SU-DHL-6 (cell line): ENCODE data around the gene HK1.

Experiments
- H2AFZ ChIP-seq: fragments of 200-600 bp; sonication (generic); 2 replicates; pipeline ENCODE4 v1.6.1; 2014; ENCODE audit warnings: low read depth, mild to moderate bottlenecking, moderate library complexity, mixed read lengths, antibody characterized with exemption, low read length; ENCODE audit not compliant: severe bottlenecking
- H3F3A ChIP-seq: fragments of 200-600 bp; shearing (Covaris generic); 2 replicates; pipeline ENCODE4 v1.6.0; 2016; ENCODE audit warnings: antibody characterized with exemption, mild to moderate bottlenecking; ENCODE audit not compliant: insufficient read depth
- H3K27ac ChIP-seq: fragments of 200-600 bp; sonication (generic); 2 replicates; pipeline ENCODE4 v1.5.1; 2016; ENCODE audit warnings: low read depth, mild to moderate bottlenecking, low read length, moderate library complexity, mixed read lengths
- H3K27me3 ChIP-seq: fragments of 200-600 bp; sonication (generic), shearing (Covaris generic); 2 replicates; pipeline ENCODE4 v1.6.0; 2014; ENCODE audit warnings: mild to moderate bottlenecking, low read length
- H3K36me3 ChIP-seq: fragments of 200-600 bp; sonication (generic); 2 replicates; pipeline ENCODE4 v1.6.1; 2014; ENCODE audit warnings: mild to moderate bottlenecking, low read length, mixed read lengths
- H3K4me2 ChIP-seq: fragments of 300-600, 200-600 bp; shearing (Covaris generic), sonication (generic); 2 replicates; pipeline ENCODE4 v1.6.0; 2014; ENCODE audit warnings: low read length, low read depth, mild to moderate bottlenecking; ENCODE audit not compliant: poor library complexity, severe bottlenecking
- H3K4me3 ChIP-seq: fragments of 200-600 bp; sonication (generic); 2 replicates; pipeline ENCODE4 v1.5.1; 2014; ENCODE audit warnings: antibody characterized with exemption, low read length, mild to moderate bottlenecking, mixed read lengths; ENCODE audit not compliant: insufficient read depth, poor library complexity, severe bottlenecking
- H3K79me2 ChIP-seq: fragments of 200-600 bp; sonication (generic); 2 replicates; pipeline ENCODE4 v1.6.1; 2014; ENCODE audit warnings: mild to moderate bottlenecking, low read length, moderate library complexity; ENCODE audit not compliant: insufficient read depth
- H3K9ac ChIP-seq: fragments of 200-600 bp; sonication (generic); 2 replicates; pipeline ENCODE4 v1.7.0; 2014; ENCODE audit warnings: mild to moderate bottlenecking, low read length
- H3K9me2 ChIP-seq: fragments of 200-600 bp; sonication (generic); replicated peaks from 2 replicates; pipeline ENCODE4 v1.6.1; 2014; ENCODE audit warnings: low read length; ENCODE audit not compliant: insufficient read depth
- H3K9me3 ChIP-seq: fragments of 200-600 bp; sonication (generic); 2 replicates; pipeline ENCODE4 v1.6.1; 2014; ENCODE audit warnings: low read length, mixed read lengths; ENCODE audit not compliant: insufficient read depth
- H4K20me1 ChIP-seq: fragments of 200-600 bp; sonication (generic); 2 replicates; pipeline ENCODE4 v1.6.1; 2014; ENCODE audit warnings: low read depth, mild to moderate bottlenecking, antibody characterized with exemption, low read length, moderate library complexity, mixed read lengths
- EZH2phosphoT487 ChIP-seq: fragments of 200-600 bp; sonication (generic), shearing (Covaris generic); conservative IDR thresholded peaks from 2 replicates; pipeline ENCODE4 v1.6.1; 2018; ENCODE audit warnings: mild to moderate bottlenecking, antibody characterized with exemption, low read length, moderate library complexity, mixed read lengths
- TF ChIP-seq, protein P1 (sequence below): fragments of 200-600 bp; sonication (generic); IDR thresholded peaks from one replicate; pipeline ENCODE4 v1.5.1; 2017; ENCODE audit warnings: antibody characterized with exemption, mild to moderate bottlenecking, low read length, moderate library complexity; ENCODE audit not compliant: insufficient read depth, poor library complexity, severe bottlenecking

The HK1 gene

DNA sequence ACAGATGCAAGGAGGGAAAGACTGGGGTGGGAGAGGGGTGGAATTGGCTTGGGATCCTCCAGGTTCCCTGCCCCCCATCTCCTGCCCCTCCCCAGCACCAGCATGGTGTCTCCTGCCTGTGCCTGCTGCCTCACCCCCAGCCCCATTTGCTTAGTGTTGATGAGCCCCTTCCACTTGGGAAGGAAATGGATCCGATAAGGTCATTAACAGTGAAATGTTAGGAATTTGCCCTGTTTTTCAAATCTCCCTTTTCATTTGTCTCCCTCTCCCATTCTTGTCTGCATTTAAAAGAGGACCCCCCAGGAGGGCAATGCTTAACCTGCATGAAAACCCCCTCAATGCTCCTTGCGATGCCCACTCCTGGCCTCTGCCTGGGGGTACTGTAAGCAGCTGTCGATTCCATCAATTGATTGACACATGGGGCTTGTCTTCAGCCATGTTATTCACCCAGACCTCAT is 51.5 kb downstream of the HK1 start:
- Histone ChIP-seq H3K4me3 (no peak overlapping the region), H3K79me2 (peaks cover 28% of the 10 kb centered on the region), H3K27ac (no peak overlapping the region), H3K9me2 (no peaks in the 10 kb centered on the region), H3F3A (no peaks in the 10 kb centered on the region), H4K20me1 (no peaks in the 10 kb centered on the region), H3K9me3 (no peaks in the 10 kb centered on the region), H3K4me2 (no peak overlapping the region), H3K27me3 (no peaks in the 10 kb centered on the region), H3K36me3 (no peaks in the 10 kb centered on the region), H3K9ac (no peak overlapping the region), H2AFZ (no peak overlapping the region)
- no peak for TF ChIP-seq EZH2phosphoT487
- TF ChIP-seq, protein P1, sequence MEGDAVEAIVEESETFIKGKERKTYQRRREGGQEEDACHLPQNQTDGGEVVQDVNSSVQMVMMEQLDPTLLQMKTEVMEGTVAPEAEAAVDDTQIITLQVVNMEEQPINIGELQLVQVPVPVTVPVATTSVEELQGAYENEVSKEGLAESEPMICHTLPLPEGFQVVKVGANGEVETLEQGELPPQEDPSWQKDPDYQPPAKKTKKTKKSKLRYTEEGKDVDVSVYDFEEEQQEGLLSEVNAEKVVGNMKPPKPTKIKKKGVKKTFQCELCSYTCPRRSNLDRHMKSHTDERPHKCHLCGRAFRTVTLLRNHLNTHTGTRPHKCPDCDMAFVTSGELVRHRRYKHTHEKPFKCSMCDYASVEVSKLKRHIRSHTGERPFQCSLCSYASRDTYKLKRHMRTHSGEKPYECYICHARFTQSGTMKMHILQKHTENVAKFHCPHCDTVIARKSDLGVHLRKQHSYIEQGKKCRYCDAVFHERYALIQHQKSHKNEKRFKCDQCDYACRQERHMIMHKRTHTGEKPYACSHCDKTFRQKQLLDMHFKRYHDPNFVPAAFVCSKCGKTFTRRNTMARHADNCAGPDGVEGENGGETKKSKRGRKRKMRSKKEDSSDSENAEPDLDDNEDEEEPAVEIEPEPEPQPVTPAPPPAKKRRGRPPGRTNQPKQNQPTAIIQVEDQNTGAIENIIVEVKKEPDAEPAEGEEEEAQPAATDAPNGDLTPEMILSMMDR = no peak

DNA sequence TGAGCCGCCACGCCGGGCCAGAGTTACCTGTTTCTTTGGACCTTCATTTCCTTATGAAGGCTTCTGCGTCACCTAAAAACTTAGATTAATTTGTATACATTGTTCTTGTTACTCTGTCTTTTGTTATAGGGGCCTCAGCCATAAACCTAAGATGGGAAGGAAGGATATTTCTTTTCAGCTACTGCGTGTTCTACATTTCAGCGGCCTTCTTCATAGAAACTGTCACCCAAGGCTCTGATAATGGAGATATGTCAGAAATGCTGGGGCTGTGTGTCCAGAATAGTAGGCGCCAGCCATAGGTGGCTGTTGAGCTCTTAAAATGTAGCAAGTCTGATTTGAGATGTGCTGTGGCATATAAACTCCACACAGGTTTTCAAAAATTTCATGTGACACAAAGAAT is 52.9 kb downstream of the HK1 start:
- H3K9me3 ChIP-seq = no peaks in the 10 kb centered on the region
- no peak overlapping the region for H3K9ac ChIP-seq
- no peaks in the 10 kb centered on the region for H3K27me3 ChIP-seq
- H3K27ac ChIP-seq = no peak overlapping the region
- H3K36me3 ChIP-seq = no peaks in the 10 kb centered on the region
- H3F3A ChIP-seq = no peaks in the 10 kb centered on the region
- TF ChIP-seq, protein P1 = no peak
- no peak for TF ChIP-seq EZH2phosphoT487
- H3K9me2 ChIP-seq = no peaks in the 10 kb centered on the region
- no peak overlapping the region for H2AFZ ChIP-seq
- no peak overlapping the region for H3K4me2 ChIP-seq
- H4K20me1 ChIP-seq = peaks cover 3% of the 10 kb centered on the region; the same call in 1 of the 2 replicates
- H3K79me2 ChIP-seq = peaks cover 27% of the 10 kb centered on the region
- no peak overlapping the region for H3K4me3 ChIP-seq

DNA sequence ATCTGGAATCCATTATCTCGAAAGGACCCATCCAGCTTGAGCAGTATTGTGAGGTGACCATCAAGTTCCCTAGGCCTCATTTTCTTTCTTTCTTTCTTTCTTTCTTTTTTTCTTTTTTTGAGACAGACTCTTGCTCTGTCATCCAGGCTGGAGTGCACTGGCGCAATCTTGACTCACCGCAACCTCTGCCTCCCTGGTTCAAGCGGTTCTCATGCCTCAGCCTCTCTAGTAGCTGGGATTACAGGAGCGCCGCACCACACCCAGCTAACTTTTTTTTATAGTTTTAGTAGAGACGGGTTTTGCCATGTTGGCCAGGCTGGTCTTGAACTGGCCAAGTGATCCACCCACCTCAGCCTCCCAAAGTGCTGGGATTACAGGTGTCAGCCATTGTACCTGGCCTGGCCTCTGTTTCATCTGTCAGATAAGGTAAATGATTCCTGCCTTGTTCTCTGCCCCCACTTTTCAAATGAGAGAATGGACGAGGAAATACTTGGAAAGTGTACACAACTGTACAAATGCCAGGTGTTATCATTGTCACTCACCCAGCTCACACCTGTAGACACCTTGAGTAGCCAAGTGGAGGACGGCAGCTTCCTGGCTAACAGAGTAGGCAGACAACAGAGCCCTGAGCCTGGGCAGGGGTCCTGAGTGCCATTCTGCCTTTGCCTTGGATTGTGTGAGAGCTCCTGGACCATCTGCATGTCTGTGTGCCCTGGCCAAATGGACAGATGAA is 54.1 kb downstream of the HK1 start:
- Histone ChIP-seq H3K79me2 (peaks cover 16% of the 10 kb centered on the region), H3F3A (no peaks in the 10 kb centered on the region), H4K20me1 (peaks cover 3% of the 10 kb centered on the region; the same call in 1 of the 2 replicates), H3K9ac (no peak overlapping the region), H3K27ac (no peak overlapping the region), H3K4me2 (no peak overlapping the region), H3K36me3 (no peaks in the 10 kb centered on the region), H3K9me3 (no peaks in the 10 kb centered on the region), H3K9me2 (no peaks in the 10 kb centered on the region), H2AFZ (no peak overlapping the region), H3K4me3 (no peak overlapping the region), H3K27me3 (no peaks in the 10 kb centered on the region)
- TF ChIP-seq, protein P1 = no peak
- TF ChIP-seq EZH2phosphoT487 = no peak
